ENCODE data around the gene TRAPPC10.
"Not testable (repeated sequence)": the region's sequence is repeated elsewhere in the genome, so short reads cannot be mapped to it uniquely, and the experiment has no call there.

The TRAPPC10 gene

DNA sequence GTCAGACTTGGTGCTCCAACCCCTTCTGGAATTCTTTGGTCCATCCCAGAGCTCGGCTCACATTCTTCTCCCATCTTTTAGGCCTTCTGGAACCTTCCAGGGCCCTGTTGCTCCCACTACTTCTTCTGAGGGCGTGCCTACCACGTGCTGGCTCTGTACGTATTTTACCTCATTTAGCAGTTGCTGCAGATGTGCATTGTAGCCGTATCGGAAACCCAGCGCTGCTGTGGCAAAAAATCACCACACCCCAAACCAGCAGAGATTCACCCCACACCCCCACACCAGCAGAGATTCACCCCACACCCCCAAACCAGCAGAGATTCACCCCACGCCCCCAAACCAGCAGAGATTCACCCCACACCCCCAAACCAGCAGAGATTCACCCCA lies 143.9 kb downstream of the TRAPPC10 start:
- DNase-seq = not testable (repeated sequence)

All from SIG-M5 (cell line).